Measurements from ENCODE around the gene ELK4.

The ELK4 gene

DNA sequence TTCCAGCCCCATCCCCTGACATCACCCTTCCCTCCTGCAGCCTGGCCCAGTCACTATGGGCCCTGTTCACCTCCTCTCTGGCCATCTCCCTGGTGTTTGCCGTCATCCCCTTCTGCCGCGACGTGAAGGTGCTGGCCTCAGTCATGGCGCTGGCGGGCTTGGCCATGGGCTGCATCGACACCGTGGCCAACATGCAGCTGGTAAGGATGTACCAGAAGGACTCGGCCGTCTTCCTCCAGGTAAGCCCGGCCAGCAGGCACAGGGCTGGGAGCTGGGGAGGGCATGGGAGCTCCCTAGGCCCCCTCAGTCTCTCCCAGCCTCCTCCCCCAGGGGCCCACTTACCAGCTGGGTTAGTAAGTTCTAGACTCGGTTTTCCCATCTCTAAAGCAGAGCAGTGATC, 52.1 kb downstream of the ELK4 start:
- TF ChIP-seq TAF1 (IDR thresholded peaks at IDR 0.05; ENCODE audit: low read depth), result no peak
- no peak for TF ChIP-seq USF1 (IDR thresholded peaks at IDR 0.05)
- TF ChIP-seq EGR1 (IDR thresholded peaks at IDR 0.05), result no peak
- no peak for TF ChIP-seq TEAD4 (IDR thresholded peaks at IDR 0.05)
- no peak for TF ChIP-seq RAD21 (IDR thresholded peaks at IDR 0.05; ENCODE audit: low read depth)
- TF ChIP-seq, protein P1, sequence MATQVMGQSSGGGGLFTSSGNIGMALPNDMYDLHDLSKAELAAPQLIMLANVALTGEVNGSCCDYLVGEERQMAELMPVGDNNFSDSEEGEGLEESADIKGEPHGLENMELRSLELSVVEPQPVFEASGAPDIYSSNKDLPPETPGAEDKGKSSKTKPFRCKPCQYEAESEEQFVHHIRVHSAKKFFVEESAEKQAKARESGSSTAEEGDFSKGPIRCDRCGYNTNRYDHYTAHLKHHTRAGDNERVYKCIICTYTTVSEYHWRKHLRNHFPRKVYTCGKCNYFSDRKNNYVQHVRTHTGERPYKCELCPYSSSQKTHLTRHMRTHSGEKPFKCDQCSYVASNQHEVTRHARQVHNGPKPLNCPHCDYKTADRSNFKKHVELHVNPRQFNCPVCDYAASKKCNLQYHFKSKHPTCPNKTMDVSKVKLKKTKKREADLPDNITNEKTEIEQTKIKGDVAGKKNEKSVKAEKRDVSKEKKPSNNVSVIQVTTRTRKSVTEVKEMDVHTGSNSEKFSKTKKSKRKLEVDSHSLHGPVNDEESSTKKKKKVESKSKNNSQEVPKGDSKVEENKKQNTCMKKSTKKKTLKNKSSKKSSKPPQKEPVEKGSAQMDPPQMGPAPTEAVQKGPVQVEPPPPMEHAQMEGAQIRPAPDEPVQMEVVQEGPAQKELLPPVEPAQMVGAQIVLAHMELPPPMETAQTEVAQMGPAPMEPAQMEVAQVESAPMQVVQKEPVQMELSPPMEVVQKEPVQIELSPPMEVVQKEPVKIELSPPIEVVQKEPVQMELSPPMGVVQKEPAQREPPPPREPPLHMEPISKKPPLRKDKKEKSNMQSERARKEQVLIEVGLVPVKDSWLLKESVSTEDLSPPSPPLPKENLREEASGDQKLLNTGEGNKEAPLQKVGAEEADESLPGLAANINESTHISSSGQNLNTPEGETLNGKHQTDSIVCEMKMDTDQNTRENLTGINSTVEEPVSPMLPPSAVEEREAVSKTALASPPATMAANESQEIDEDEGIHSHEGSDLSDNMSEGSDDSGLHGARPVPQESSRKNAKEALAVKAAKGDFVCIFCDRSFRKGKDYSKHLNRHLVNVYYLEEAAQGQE (IDR thresholded peaks at IDR 0.05; ENCODE audit: low read depth), result no peak
- no peak for TF ChIP-seq MAX (IDR thresholded peaks at IDR 0.05)
- TF ChIP-seq FOXM1 (IDR thresholded peaks at IDR 0.05; ENCODE audit: borderline replicate concordance, low read depth), result no peak
- TF ChIP-seq NFIC (IDR thresholded peaks at IDR 0.05), result no peak
- no peak for TF ChIP-seq CREB1 (IDR thresholded peaks at IDR 0.05; ENCODE audit: low read depth)
- no peak for TF ChIP-seq ZBTB7A (IDR thresholded peaks at IDR 0.05; ENCODE audit: low read depth)
- TF ChIP-seq TCF12 (IDR thresholded peaks at IDR 0.05; ENCODE audit: low read depth), result no peak
- TF ChIP-seq EP300 (IDR thresholded peaks at IDR 0.05; ENCODE audit: borderline replicate concordance), result no peak

DNA sequence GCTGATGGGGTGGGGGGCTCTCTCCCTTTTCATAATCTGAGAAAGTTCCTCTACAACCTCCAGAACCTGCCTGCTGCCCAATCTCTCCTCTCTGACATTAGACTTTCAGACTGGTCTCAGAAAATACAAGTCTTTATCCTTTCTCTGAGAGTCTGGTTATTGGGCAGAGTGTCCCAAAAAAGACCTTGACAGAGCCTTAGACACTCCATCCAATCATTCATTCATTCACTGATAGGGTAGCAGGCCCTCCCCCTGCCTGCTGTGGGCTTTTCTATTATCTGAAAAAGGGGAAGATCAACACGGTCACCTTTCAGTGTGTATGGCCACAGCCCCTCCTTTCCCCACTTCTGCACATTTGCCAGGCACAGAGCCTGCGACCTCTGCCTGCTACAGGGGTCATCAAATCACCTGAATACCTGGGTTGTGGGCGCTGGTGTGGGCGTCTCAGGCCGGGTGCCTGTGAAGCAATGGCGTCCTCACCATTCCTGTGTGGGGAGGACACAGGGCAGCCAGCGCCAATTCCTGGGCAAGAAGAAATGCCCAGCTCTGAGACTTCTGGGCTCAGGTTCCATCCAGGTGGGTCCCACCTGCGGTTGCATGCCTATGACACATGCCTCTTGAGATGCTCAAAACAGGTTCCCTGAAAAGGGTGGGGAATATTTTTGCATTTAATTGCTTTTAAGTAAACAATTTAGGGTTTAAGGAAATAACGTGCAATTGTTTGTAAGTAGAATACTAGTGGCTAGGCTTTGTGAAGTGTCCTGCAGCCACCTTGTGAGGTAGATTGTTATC, 52.8 kb downstream of the ELK4 start:
- TF ChIP-seq ZBTB7A (IDR thresholded peaks at IDR 0.05; ENCODE audit: low read depth) (no peak), EGR1 (IDR thresholded peaks at IDR 0.05) (no peak), TAF1 (IDR thresholded peaks at IDR 0.05; ENCODE audit: low read depth) (no peak), NFIC (IDR thresholded peaks at IDR 0.05) (no peak), MAX (IDR thresholded peaks at IDR 0.05) (no peak), YY1 (IDR thresholded peaks at IDR 0.05; ENCODE audit: low read depth) (no peak), USF1 (IDR thresholded peaks at IDR 0.05) (no peak), CREB1 (IDR thresholded peaks at IDR 0.05; ENCODE audit: low read depth) (no peak), CEBPB (IDR thresholded peaks at IDR 0.05) (no peak)
- TF ChIP-seq, protein P1 (IDR thresholded peaks at IDR 0.05; ENCODE audit: low read depth), result no peak

- TF ChIP-seq CEBPB (IDR thresholded peaks at IDR 0.05) (no peak), CREB1 (IDR thresholded peaks at IDR 0.05; ENCODE audit: low read depth) (no peak), TAF1 (IDR thresholded peaks at IDR 0.05; ENCODE audit: low read depth) (no peak), TEAD4 (IDR thresholded peaks at IDR 0.05) (no peak), MAX (IDR thresholded peaks at IDR 0.05) (no peak), YY1 (IDR thresholded peaks at IDR 0.05; ENCODE audit: low read depth) (no peak)
- TF ChIP-seq, protein P1 (IDR thresholded peaks at IDR 0.05; ENCODE audit: low read depth), result no peak
These were observed 53.7 kb downstream of the ELK4 start for GRCh38 chr1:205577874-205578658.

All from Ishikawa (cell line).